AG09309 (cell line): ENCODE results near the gene RAI1.

Experiments
- DNase-seq: peaks from one replicate; pipeline ENCODE4 v3.0.0-alpha.2; 2010; ENCODE audit warnings: low read depth
- H3K4me3 ChIP-seq: 2 replicates; pipeline ENCODE4 v1.5.1; 2011; ENCODE audit warnings: mild to moderate bottlenecking, low read depth, low read length, moderate library complexity; ENCODE audit not compliant: control insufficient read depth
- CTCF ChIP-seq: IDR thresholded peaks from 2 replicates; pipeline ENCODE4 v1.5.1; 2011; ENCODE audit warnings: mild to moderate bottlenecking, low read depth, low read length, inconsistent platforms; ENCODE audit not compliant: insufficient read depth, control insufficient read depth; ENCODE audit errors: missing control alignments

Gene RAI1

DNA sequence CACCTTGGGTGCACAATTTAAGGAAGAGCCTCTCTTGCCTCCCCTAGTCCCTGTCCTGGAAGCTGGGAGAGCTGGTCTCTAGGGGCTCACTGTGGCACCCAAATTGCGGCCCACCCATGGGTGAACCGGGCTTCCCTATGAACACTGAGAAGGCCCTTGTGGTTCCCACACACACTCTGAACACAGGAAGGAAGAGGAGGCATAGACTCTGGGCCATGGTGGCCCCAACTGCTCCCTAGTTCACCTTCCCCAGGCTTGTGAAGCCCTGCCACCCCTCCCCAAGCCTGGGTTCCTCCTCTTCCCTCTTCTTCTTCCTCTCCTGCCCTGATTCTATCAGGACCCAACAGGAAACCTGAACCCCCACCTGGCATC lies 145.1 kb downstream of the RAI1 start:
- H3K4me3 ChIP-seq = no peak overlapping the region
- no peak for TF ChIP-seq CTCF

GRCh38 chr17:17826942-17827785 lies 145.9 kb downstream of the RAI1 start:
- DNase-seq = no peak
- no peak overlapping the region for H3K4me3 ChIP-seq

More for the DNA sequence above, 145.1 kb downstream of the RAI1 start:
- DNase-seq = no peak

GRCh38 chr17:17827826-17828621 lies 146.8 kb downstream of the RAI1 start:
- DNase-seq = no peak
- H3K4me3 ChIP-seq = no peak overlapping the region
- TF ChIP-seq CTCF = no peak

More at GRCh38 chr17:17826942-17827785, 145.9 kb downstream of the RAI1 start:
- no peak for TF ChIP-seq CTCF

GRCh38 chr17:17830269-17830567 lies 149.0 kb downstream of the RAI1 start:
- DNase-seq = no peak
- H3K4me3 ChIP-seq = no peak overlapping the region
- TF ChIP-seq CTCF = no peak

GRCh38 chr17:17830740-17831207 lies 149.5 kb downstream of the RAI1 start:
- DNase-seq = no peak
- no peak overlapping the region for H3K4me3 ChIP-seq
- no peak for TF ChIP-seq CTCF

- DNase-seq = no peak
- no peak overlapping the region for H3K4me3 ChIP-seq
- TF ChIP-seq CTCF = no peak
Observed at GRCh38 chr17:17831208-17832031, 150.2 kb downstream of the RAI1 start.
